GM21423 (cell line): ENCODE results near the gene FKBP4.
"Not testable (repeated sequence)": the region's sequence is repeated elsewhere in the genome, so short reads cannot be mapped to it uniquely, and the experiment has no call there.

Source experiments
- ATAC-seq: cut with Tn5 transposase; IDR thresholded peaks from one replicate; pipeline ENCODE4 v1.9.1; 2021; ENCODE audit warnings: mild to moderate bottlenecking, moderate library complexity; ENCODE audit not compliant: unreplicated experiment

The FKBP4 gene, protein sequence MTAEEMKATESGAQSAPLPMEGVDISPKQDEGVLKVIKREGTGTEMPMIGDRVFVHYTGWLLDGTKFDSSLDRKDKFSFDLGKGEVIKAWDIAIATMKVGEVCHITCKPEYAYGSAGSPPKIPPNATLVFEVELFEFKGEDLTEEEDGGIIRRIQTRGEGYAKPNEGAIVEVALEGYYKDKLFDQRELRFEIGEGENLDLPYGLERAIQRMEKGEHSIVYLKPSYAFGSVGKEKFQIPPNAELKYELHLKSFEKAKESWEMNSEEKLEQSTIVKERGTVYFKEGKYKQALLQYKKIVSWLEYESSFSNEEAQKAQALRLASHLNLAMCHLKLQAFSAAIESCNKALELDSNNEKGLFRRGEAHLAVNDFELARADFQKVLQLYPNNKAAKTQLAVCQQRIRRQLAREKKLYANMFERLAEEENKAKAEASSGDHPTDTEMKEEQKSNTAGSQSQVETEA

GRCh38 chr12:2794736-2795289 lies at the start of gene FKBP4:
FKBP4 (plus strand) TSS chr12:2794970; CDS start chr12:2795140, 170 bp downstream.
- peak; percentile 75 for ATAC-seq

DNA sequence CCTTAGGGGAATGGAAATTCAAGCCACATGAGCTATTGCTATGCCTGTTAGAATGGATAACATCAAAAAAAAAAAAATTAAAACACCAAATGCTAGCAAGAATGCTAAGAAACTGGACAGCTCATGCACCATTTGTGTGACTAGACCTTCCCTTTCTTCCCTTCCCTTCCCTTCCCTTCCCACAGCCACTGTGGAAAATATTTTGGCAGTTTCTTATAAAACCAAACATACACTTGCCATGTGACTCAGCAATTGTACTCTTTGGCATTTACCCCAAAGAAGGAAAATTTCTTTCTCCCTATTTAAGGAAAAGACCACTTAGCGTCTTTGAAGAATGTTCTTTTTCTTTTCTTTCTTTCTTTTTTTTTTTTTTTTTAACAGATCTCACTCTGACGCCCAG lies 49.1 kb upstream of the FKBP4 start:
- no peak for ATAC-seq

GRCh38 chr12:2749580-2749979 lies 45.2 kb upstream of the FKBP4 start:
- ATAC-seq = no peak

DNA sequence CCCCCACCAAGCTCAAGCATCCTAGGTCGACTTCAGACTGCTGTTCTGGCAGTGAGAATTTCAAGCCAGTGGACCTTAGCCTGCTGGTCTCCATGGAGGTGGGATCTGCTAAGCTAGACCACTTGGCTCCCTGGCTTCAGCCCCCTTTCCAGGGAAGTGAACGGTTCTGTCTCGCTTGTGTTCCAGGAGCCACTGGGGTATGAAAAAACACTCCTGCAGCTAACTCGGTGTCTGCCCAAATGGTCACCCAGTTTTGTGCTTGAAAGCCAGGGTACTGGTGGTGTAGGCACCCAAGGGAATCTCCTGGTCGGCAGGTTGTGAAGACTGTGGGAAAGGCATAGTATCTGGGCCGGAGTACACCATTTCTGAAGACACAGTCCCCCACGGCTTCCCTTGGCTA lies 44.6 kb upstream of the FKBP4 start:
- no peak for ATAC-seq

- ATAC-seq = no peak
Measured at GRCh38 chr12:2751230-2751629, 43.5 kb upstream of the FKBP4 start.

DNA sequence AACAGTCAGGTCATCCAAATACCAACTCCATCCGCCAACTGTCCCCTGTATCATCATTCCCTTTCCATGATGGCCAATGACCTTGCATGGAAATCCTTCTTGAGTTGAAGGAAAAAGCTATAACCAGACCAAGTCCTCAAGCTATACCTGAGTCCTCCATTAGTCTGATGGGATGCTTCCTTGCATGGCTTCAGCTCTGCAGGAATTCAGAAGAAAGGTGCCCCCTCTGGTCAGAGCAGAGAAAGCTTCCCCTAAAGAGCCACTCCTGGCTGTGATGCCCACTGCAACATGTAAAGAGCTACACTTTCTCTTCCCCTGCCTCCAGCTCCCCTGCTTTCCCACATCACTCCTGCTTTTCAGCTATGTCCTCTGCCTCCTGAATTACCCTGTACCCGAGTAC lies 43.1 kb upstream of the FKBP4 start:
- no peak for ATAC-seq

GRCh38 chr12:2752676-2753371 lies 41.9 kb upstream of the FKBP4 start:
- peak; percentile 65 for ATAC-seq

DNA sequence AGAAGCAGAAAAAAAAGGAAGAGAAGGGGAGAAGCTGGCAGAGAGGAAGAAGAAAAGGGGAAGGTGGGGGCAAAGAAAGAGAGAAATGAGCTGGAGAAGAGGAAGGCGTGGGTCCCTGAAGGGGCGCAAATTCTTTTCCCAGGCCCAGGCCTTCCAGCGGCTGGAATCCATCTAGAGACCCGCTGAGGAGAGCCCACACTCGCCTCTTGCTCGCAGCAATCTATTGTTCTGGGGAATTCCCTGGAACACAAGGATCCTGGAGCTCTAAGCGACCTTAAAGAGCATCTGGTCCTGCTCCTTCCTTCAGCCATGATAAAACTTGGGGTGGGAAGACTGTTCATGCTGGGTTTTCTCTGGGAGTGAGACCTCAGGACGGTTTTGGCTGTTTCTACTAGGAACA lies 41.2 kb upstream of the FKBP4 start:
- no peak for ATAC-seq

- ATAC-seq = no peak
Measured at GRCh38 chr12:2754208-2754607, 40.6 kb upstream of the FKBP4 start.

GRCh38 chr12:2756756-2757155 lies 38.0 kb upstream of the FKBP4 start:
- no peak for ATAC-seq

DNA sequence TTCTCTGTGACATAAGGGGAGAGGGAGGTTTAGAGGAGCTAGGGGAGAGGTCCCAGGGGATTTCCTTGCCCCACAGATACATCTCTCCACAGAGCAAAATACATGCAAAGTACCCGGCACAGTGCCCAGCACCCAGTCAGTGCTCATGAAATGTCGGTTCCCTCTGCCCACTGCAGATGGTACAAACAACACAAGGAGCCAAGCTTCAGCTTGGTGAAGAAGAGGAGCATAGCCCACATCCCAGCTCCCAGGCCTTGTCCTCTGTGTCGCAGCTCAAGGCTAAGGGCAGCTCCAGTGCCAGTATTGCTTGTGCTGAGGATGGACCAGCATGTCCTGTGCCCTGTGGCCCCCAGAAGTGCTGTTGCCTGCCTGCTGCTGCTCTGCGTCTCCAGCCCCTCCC lies 35.0 kb upstream of the FKBP4 start:
- no peak for ATAC-seq

DNA sequence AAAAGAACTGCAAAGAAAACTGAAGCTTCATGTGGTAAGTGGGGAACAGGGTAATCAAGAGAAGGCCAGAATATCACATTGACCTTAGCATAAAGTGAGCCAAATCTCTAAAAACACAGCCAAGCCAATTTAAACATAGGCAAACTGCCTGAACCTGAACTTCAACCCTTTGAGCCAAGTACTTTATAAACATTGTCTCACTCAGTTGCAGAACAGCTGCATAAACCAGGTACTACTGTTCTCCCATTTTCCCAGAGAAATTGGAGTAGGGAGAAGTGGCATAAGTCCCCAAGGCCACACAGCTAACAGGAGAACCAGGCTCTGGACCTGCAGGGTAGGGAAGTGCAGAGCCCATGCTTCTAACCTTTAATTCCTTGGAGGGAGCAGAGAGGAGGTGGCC lies 30.4 kb upstream of the FKBP4 start:
- ATAC-seq = no peak

DNA sequence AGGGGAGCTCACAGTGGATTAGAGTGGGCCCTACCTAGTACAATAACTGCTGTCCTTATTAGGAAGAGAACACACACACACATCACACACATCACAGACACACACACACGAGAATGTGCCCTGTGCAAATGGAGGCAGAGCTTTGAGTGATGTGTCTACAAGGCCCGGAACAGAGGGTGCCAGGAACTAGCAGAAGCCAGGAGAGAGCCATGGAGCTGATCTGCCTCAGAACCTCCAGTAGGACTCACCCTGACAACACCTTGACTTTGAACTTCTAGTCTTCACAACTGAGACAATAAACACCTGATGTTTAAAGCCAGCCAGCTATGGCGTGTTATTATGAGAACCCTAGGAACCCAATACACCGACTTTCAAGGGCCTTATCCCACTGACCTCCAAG lies 29.7 kb upstream of the FKBP4 start:
- ATAC-seq = no peak

- ATAC-seq = no peak
Measured at GRCh38 chr12:2765608-2766007, 29.2 kb upstream of the FKBP4 start.

DNA sequence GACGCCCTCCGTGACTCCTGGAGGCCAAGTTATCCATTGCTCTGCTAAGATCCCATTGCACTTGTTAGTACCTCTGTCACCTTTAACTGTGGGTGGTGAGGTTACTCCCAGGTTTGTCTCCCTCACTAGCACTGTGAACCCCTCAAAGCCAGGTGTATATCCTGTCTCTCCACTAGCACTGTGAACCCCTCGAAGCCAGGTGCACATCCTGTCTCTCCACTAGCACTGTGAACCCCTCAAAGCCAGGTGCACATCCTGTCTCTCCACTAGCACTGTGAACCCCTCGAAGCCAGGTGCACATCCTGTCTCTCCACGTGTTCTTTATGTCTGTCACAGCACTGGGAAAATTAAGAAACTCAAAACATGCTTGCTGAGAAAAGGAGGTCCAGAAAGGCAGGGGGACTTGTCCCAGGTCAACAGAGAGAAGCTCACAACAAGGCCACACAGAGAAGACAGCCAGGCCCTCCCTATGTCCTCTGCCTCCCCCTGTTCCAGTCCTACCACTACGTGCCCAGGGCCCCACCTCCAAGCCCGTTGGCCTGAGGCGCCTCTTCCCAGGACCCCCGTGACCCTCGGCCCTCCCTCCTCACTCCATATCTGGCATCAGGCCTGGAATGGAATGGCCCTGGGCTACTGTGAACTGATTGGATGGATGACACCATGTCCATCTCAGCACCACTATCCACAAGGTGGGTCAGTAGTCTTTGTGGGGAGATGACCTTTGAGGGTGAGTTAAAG lies 26.4 kb upstream of the FKBP4 start:
- no peak for ATAC-seq

GRCh38 chr12:2769866-2770533 lies 24.8 kb upstream of the FKBP4 start:
- ATAC-seq = no peak

GRCh38 chr12:2770544-2770943 lies 24.2 kb upstream of the FKBP4 start:
- ATAC-seq = not testable (repeated sequence)

DNA sequence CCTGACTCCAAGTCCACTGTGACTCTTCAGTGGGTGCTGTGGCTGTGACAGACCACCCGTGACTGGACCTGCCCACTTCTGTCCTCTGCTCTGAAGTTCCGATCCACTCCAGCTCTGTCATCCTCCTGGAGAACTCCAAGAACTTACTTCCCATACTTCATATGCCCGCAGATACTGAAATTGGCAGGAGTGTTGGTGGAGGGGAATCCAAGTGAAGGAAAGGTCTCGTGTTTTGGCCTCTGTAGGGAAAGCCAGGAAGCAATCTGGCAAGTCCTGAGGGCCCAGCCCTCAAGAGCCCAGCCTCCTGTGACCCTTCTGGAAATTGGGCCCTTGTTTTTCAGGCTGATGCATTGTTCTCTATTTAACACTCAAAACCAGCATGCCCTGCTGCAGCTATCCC lies 22.4 kb upstream of the FKBP4 start:
- no peak for ATAC-seq

GRCh38 chr12:2773199-2773875 lies 21.4 kb upstream of the FKBP4 start:
- ATAC-seq = no peak

DNA sequence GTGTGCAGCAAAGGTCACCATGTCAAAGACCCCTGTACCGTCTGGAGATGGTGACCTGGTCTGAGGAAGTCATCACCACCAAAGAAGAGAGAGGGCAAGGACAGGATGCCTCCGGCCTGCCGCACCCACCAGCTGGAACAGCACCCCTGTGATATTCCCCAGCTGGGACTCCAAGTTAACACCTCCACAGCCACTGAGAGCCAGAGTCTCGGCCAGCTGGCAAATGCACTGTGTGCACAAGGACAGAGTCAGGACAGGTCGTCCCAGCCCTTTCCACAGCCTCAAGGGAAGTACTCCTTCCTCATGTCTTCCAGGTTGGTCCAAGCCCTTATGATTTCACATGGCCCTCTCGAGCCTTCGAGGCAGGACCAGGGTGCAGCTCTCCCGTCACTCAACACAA lies 19.3 kb upstream of the FKBP4 start:
- ATAC-seq = no peak
